Loucy (cell line): ENCODE measurements around the gene DDOST.
A peak's percentile ranks its signal among the peaks of the same experiment; 100 is the strongest.

Experiments used
- H2AFZ ChIP-seq: fragments of 200-600 bp; sonication (generic); 2 replicates; pipeline ENCODE4 v1.6.0; 2016; ENCODE audit warnings: antibody characterized with exemption, mild to moderate bottlenecking, low read length, moderate library complexity
- H3F3A ChIP-seq: fragments of 200-600 bp; 2 replicates; pipeline ENCODE4 v1.6.0; 2016; ENCODE audit warnings: antibody characterized with exemption, low read depth, mild to moderate bottlenecking
- H3K27me3 ChIP-seq: fragments of 200-600 bp; sonication (generic); 2 replicates; pipeline ENCODE4 v1.6.1; 2014; ENCODE audit warnings: low read length, mild to moderate bottlenecking; ENCODE audit not compliant: insufficient read depth, poor library complexity, severe bottlenecking
- H3K36me3 ChIP-seq: fragments of 200-600 bp; sonication (generic); 2 replicates; pipeline ENCODE4 v1.6.1; 2016; ENCODE audit warnings: low read length; ENCODE audit not compliant: insufficient read depth
- H3K4me1 ChIP-seq: fragments of 200-600 bp; sonication (generic); 2 replicates; pipeline ENCODE4 v1.5.1; 2014; ENCODE audit warnings: low read length, mild to moderate bottlenecking; ENCODE audit not compliant: insufficient read depth, poor library complexity, severe bottlenecking
- H3K4me2 ChIP-seq: fragments of 200-600 bp; sonication (generic); 2 replicates; pipeline ENCODE4 v1.6.0; 2014; ENCODE audit warnings: antibody characterized with exemption, low read length, low read depth, mild to moderate bottlenecking; ENCODE audit not compliant: poor library complexity, severe bottlenecking
- H3K4me3 ChIP-seq: fragments of 200-600 bp; sonication (generic); 2 replicates; pipeline ENCODE4 v1.5.1; 2014; ENCODE audit warnings: low read length, mild to moderate bottlenecking, mixed read lengths; ENCODE audit not compliant: poor library complexity, severe bottlenecking
- H3K79me2 ChIP-seq: fragments of 200-600 bp; sonication (generic); 2 replicates; pipeline ENCODE4 v1.6.1; 2014; ENCODE audit warnings: low read length; ENCODE audit not compliant: insufficient read depth
- H3K9ac ChIP-seq: fragments of 200-600 bp; sonication (generic); 2 replicates; pipeline ENCODE4 v1.6.0; 2014; ENCODE audit warnings: mild to moderate bottlenecking, low read depth, low read length, moderate library complexity; ENCODE audit not compliant: poor library complexity, severe bottlenecking
- H3K9me2 ChIP-seq: fragments of 200-600 bp; sonication (generic); replicated peaks from 2 replicates; pipeline ENCODE4 v1.6.1; 2016; ENCODE audit warnings: low read depth, low read length, mixed read lengths
- H3K9me3 ChIP-seq: fragments of 200-600 bp; sonication (generic); 2 replicates; pipeline ENCODE4 v1.6.1; 2014; ENCODE audit warnings: mild to moderate bottlenecking, antibody characterized with exemption, low read length, low read depth; ENCODE audit not compliant: insufficient read depth
- H4K20me1 ChIP-seq: fragments of 200-600 bp; sonication (generic); 2 replicates; pipeline ENCODE4 v1.6.0; 2014; ENCODE audit warnings: antibody characterized with exemption, low read length, mild to moderate bottlenecking; ENCODE audit not compliant: insufficient read depth, poor library complexity, severe bottlenecking
- CTCF ChIP-seq: fragments of 200-600 bp; sonication (generic); conservative IDR thresholded peaks from 2 replicates; pipeline ENCODE4 v1.5.1; 2014; ENCODE audit warnings: mild to moderate bottlenecking, antibody characterized with exemption, low read length
- EZH2phosphoT487 ChIP-seq: fragments of 200-600 bp; IDR thresholded peaks from 2 replicates; pipeline ENCODE4 v1.6.1; 2018; ENCODE audit warnings: antibody characterized with exemption, mild to moderate bottlenecking, moderate library complexity, borderline replicate concordance

The DDOST gene

GRCh38 chr1:20634065-20634593, 27.0 kb downstream of the DDOST start:
- TF ChIP-seq CTCF = no peak
- no peak for TF ChIP-seq EZH2phosphoT487
- Histone ChIP-seq H2AFZ (peak overlapping the region; percentile 95), H3K36me3 (no peaks in the 10 kb centered on the region), H3K4me3 (peak overlapping the region; percentile 87), H3K4me1 (no peaks in the 10 kb centered on the region), H3K9me3 (no peaks in the 10 kb centered on the region), H3K4me2 (peak overlapping the region; percentile 90), H3K79me2 (no peaks in the 10 kb centered on the region), H4K20me1 (no peaks in the 10 kb centered on the region), H3K9me2 (no peaks in the 10 kb centered on the region), H3K27me3 (no peaks in the 10 kb centered on the region), H3F3A (no peaks in the 10 kb centered on the region), H3K9ac (peak overlapping the region; percentile 73)

- H3K9ac ChIP-seq = peak within 1 kb of the TSS; percentile 73
- H3F3A ChIP-seq = no peaks in the 10 kb centered on the region
- peak within 1 kb of the TSS; percentile 90 for H3K4me2 ChIP-seq
- H3K9me3 ChIP-seq = no peaks in the 10 kb centered on the region
- H3K27me3 ChIP-seq = no peaks in the 10 kb centered on the region
- H3K4me3 ChIP-seq = peak within 1 kb of the TSS; percentile 87
- peak within 1 kb of the TSS; percentile 95 for H2AFZ ChIP-seq
- H3K9me2 ChIP-seq = no peaks in the 10 kb centered on the region
- no peaks in the 10 kb centered on the region for H3K79me2 ChIP-seq
- H3K4me1 ChIP-seq = no peaks in the 10 kb centered on the region
- no peaks in the 10 kb centered on the region for H4K20me1 ChIP-seq
- H3K36me3 ChIP-seq = no peaks in the 10 kb centered on the region
- TF ChIP-seq CTCF (peak; percentile 95), EZH2phosphoT487 (no peak)
Measured at GRCh38 chr1:20633190-20634064, 27.7 kb downstream of the DDOST start, which contains the start of gene PINK1. Gene PINK1, plus strand, starts transcription at chr1:20633458. Its CDS starts 91 bp downstream, at chr1:20633549.

- TF ChIP-seq CTCF (no peak), EZH2phosphoT487 (no peak)
- Histone ChIP-seq H3K9me3 (0 out of 2 replicates have a peak, but pooled peaks cover 3% of the 10 kb centered on the region), H3K79me2 (no peaks in the 10 kb centered on the region), H3K27me3 (no peaks in the 10 kb centered on the region), H4K20me1 (no peaks in the 10 kb centered on the region), H3K36me3 (no peaks in the 10 kb centered on the region), H2AFZ (peak overlapping the region; percentile 52; the same call in 1 of the 2 replicates), H3K4me3 (no peak overlapping the region), H3K4me1 (no peaks in the 10 kb centered on the region), H3K4me2 (no peak overlapping the region), H3K9me2 (no peaks in the 10 kb centered on the region), H3K9ac (no peak overlapping the region), H3F3A (no peaks in the 10 kb centered on the region)
Measured at GRCh38 chr1:20632386-20632785, 28.8 kb downstream of the DDOST start.
